Measurements from ENCODE around the gene MEGF9. TPM values are rescaled to one million over a fixed set of nuclear protein-coding genes. Genes with fewer than 3 reads are reported as not detected.

The MEGF9 gene
- total and polyA plus RNA-seq, 2 of the 13 experiments (the other 11 are each of a cell fraction or from before 2014, with no cell fraction given) = 3.1 to 3.3 TPM

GRCh38 chr9:120735415-120736126 lies 21.3 kb upstream of the MEGF9 start (continued):
- TF ChIP-seq, protein P1, sequence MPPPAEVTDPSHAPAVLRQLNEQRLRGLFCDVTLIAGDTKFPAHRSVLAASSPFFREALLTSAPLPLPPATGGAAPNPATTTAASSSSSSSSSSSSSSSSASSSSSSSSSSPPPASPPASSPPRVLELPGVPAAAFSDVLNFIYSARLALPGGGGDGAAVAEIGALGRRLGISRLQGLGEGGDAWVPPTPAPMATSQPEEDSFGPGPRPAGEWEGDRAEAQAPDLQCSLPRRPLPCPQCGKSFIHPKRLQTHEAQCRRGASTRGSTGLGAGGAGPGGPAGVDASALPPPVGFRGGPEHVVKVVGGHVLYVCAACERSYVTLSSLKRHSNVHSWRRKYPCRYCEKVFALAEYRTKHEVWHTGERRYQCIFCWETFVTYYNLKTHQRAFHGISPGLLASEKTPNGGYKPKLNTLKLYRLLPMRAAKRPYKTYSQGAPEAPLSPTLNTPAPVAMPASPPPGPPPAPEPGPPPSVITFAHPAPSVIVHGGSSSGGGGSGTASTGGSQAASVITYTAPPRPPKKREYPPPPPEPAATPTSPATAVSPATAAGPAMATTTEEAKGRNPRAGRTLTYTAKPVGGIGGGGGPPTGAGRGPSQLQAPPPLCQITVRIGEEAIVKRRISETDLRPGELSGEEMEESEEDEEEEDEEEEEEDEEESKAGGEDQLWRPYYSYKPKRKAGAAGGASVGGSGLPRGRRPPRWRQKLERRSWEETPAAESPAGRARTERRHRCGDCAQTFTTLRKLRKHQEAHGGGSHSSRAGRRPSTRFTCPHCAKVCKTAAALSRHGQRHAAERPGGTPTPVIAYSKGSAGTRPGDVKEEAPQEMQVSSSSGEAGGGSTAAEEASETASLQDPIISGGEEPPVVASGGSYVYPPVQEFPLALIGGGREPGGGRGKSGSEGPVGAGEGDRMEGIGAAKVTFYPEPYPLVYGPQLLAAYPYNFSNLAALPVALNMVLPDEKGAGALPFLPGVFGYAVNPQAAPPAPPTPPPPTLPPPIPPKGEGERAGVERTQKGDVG (CRISPR knock-in tag; IDR thresholded peaks at IDR 0.05; ENCODE audit: borderline replicate concordance) = no peak
- TF ChIP-seq KDM1A (CRISPR knock-in tag; IDR thresholded peaks at IDR 0.05) (peak; percentile 81; the same call in 1 of the 2 replicates), SETDB1 (CRISPR knock-in tag; IDR thresholded peaks at IDR 0.05; ENCODE audit: borderline replicate concordance) (no peak), SRY (CRISPR knock-in tag; IDR thresholded peaks at IDR 0.05) (no peak), ZNF605 (CRISPR knock-in tag; IDR thresholded peaks at IDR 0.05) (no peak), CEBPB (IDR thresholded peaks at IDR 0.05; ENCODE audit: borderline replicate concordance, low read depth, low read length) (peak; percentile 99), HMGXB4 (CRISPR knock-in tag; IDR thresholded peaks at IDR 0.05; ENCODE audit: borderline replicate concordance in 1 of 2, low read depth in 1 of 2) (no peak), ZSCAN12 (CRISPR knock-in tag; IDR thresholded peaks at IDR 0.05) (no peak), ZNF232 (CRISPR knock-in tag; IDR thresholded peaks at IDR 0.05; ENCODE audit: borderline replicate concordance) (no peak), HNF4A (CRISPR knock-in tag; IDR thresholded peaks at IDR 0.05) (peak; percentile 98), ZBTB7B (CRISPR knock-in tag; IDR thresholded peaks at IDR 0.05) (no peak), ATF7-NPFF (CRISPR knock-in tag; IDR thresholded peaks at IDR 0.05; ENCODE audit: low read depth) (no peak), AGO2 (optimal IDR thresholded peaks at IDR 0.05; ENCODE audit: low read depth, low read length) (no peak), ZNF121 (CRISPR knock-in tag; IDR thresholded peaks at IDR 0.05) (no peak), CREB1 (IDR thresholded peaks at IDR 0.05) (no peak), CREB1 (CRISPR knock-in tag; IDR thresholded peaks at IDR 0.05) (peak; percentile 18; the same call in 1 of the 2 replicates), KLF16 (CRISPR knock-in tag; IDR thresholded peaks at IDR 0.05) (peak in 1 of 2 experiments; percentile 70; a peak in 1 of 4 replicates), ZNF570 (CRISPR knock-in tag; IDR thresholded peaks at IDR 0.05; ENCODE audit: borderline replicate concordance) (no peak)
- TF ChIP-seq, protein P2, sequence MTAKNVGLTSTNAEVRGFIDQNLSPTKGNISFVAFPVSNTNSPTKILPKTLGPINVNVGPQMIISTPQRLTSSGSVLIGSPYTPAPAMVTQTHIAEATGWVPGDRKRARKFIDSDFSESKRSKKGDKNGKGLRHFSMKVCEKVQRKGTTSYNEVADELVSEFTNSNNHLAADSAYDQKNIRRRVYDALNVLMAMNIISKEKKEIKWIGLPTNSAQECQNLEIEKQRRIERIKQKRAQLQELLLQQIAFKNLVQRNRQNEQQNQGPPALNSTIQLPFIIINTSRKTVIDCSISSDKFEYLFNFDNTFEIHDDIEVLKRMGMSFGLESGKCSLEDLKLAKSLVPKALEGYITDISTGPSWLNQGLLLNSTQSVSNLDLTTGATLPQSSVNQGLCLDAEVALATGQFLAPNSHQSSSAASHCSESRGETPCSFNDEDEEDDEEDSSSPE (CRISPR knock-in tag; IDR thresholded peaks at IDR 0.05) = no peak
